Measurements from ENCODE around the gene PLA2G4E.

Gene PLA2G4E

GRCh38 chr15:42062284-42062806 lies 41.5 kb upstream of the PLA2G4E start:
- H3K4me1 ChIP-seq (ENCODE audit: control insufficient read depth, insufficient read depth, low read length) = peaks cover 15% of the 10 kb centered on the region
- no peak overlapping the region for H3K9ac ChIP-seq (ENCODE audit: low read length)
- no peaks in the 10 kb centered on the region for H3K36me3 ChIP-seq (ENCODE audit: control insufficient read depth, insufficient read depth, low read length)
- H3K4me3 ChIP-seq (ENCODE audit: low read length) = no peak overlapping the region
- H3K9me3 ChIP-seq (ENCODE audit: control insufficient read depth, low read length) = no peaks in the 10 kb centered on the region
- H3K27me3 ChIP-seq (ENCODE audit: control insufficient read depth, insufficient read depth, low read length) = peaks cover 3% of the 10 kb centered on the region

GRCh38 chr15:42060797-42061196 lies 40.0 kb upstream of the PLA2G4E start:
- H3K9ac ChIP-seq (ENCODE audit: low read length) = no peak overlapping the region
- peaks cover 5% of the 10 kb centered on the region for H3K27me3 ChIP-seq (ENCODE audit: control insufficient read depth, insufficient read depth, low read length)
- H3K4me3 ChIP-seq (ENCODE audit: low read length) = no peak overlapping the region
- H3K36me3 ChIP-seq (ENCODE audit: control insufficient read depth, insufficient read depth, low read length) = no peaks in the 10 kb centered on the region
- no peaks in the 10 kb centered on the region for H3K9me3 ChIP-seq (ENCODE audit: control insufficient read depth, low read length)
- peaks cover 15% of the 10 kb centered on the region for H3K4me1 ChIP-seq (ENCODE audit: control insufficient read depth, insufficient read depth, low read length)

GRCh38 chr15:42060477-42060763 lies 39.6 kb upstream of the PLA2G4E start:
- Histone ChIP-seq H3K27me3 (ENCODE audit: control insufficient read depth, insufficient read depth, low read length) (peaks cover 5% of the 10 kb centered on the region), H3K9me3 (ENCODE audit: control insufficient read depth, low read length) (no peaks in the 10 kb centered on the region), H3K36me3 (ENCODE audit: control insufficient read depth, insufficient read depth, low read length) (no peaks in the 10 kb centered on the region), H3K9ac (ENCODE audit: low read length) (no peak overlapping the region), H3K4me3 (ENCODE audit: low read length) (no peak overlapping the region), H3K4me1 (ENCODE audit: control insufficient read depth, insufficient read depth, low read length) (peaks cover 15% of the 10 kb centered on the region)

GRCh38 chr15:42059661-42060476 lies 39.0 kb upstream of the PLA2G4E start:
- Histone ChIP-seq H3K36me3 (ENCODE audit: control insufficient read depth, insufficient read depth, low read length) (no peaks in the 10 kb centered on the region), H3K4me1 (ENCODE audit: control insufficient read depth, insufficient read depth, low read length) (peaks cover 15% of the 10 kb centered on the region), H3K27me3 (ENCODE audit: control insufficient read depth, insufficient read depth, low read length) (peaks cover 5% of the 10 kb centered on the region), H3K9me3 (ENCODE audit: control insufficient read depth, low read length) (no peaks in the 10 kb centered on the region), H3K9ac (ENCODE audit: low read length) (no peak overlapping the region), H3K4me3 (ENCODE audit: low read length) (no peak overlapping the region)

- H3K4me3 ChIP-seq (ENCODE audit: low read length) = no peak overlapping the region
- H3K36me3 ChIP-seq (ENCODE audit: control insufficient read depth, insufficient read depth, low read length) = no peaks in the 10 kb centered on the region
- peaks cover 5% of the 10 kb centered on the region for H3K27me3 ChIP-seq (ENCODE audit: control insufficient read depth, insufficient read depth, low read length)
- peaks cover 15% of the 10 kb centered on the region for H3K4me1 ChIP-seq (ENCODE audit: control insufficient read depth, insufficient read depth, low read length)
- H3K9ac ChIP-seq (ENCODE audit: low read length) = no peak overlapping the region
- H3K9me3 ChIP-seq (ENCODE audit: control insufficient read depth, low read length) = no peaks in the 10 kb centered on the region
Observed at GRCh38 chr15:42058791-42059190, 37.9 kb upstream of the PLA2G4E start.

- peaks cover 15% of the 10 kb centered on the region for H3K4me1 ChIP-seq (ENCODE audit: control insufficient read depth, insufficient read depth, low read length)
- peaks cover 5% of the 10 kb centered on the region for H3K27me3 ChIP-seq (ENCODE audit: control insufficient read depth, insufficient read depth, low read length)
- no peaks in the 10 kb centered on the region for H3K36me3 ChIP-seq (ENCODE audit: control insufficient read depth, insufficient read depth, low read length)
- no peaks in the 10 kb centered on the region for H3K9me3 ChIP-seq (ENCODE audit: control insufficient read depth, low read length)
- peak overlapping the region; percentile 61 for H3K9ac ChIP-seq (ENCODE audit: low read length)
- H3K4me3 ChIP-seq (ENCODE audit: low read length) = peak overlapping the region; percentile 17
Observed at GRCh38 chr15:42057799-42058646, 37.2 kb upstream of the PLA2G4E start.

- Histone ChIP-seq H3K27me3 (ENCODE audit: control insufficient read depth, insufficient read depth, low read length) (peaks cover 5% of the 10 kb centered on the region), H3K9ac (ENCODE audit: low read length) (peak overlapping the region; percentile 61), H3K4me1 (ENCODE audit: control insufficient read depth, insufficient read depth, low read length) (peaks cover 15% of the 10 kb centered on the region), H3K4me3 (ENCODE audit: low read length) (peak overlapping the region; percentile 17), H3K36me3 (ENCODE audit: control insufficient read depth, insufficient read depth, low read length) (no peaks in the 10 kb centered on the region), H3K9me3 (ENCODE audit: control insufficient read depth, low read length) (no peaks in the 10 kb centered on the region)
Observed at GRCh38 chr15:42056934-42057798, 36.3 kb upstream of the PLA2G4E start.

- H3K4me1 ChIP-seq (ENCODE audit: control insufficient read depth, insufficient read depth, low read length) = peaks cover 11% of the 10 kb centered on the region
- peaks cover 5% of the 10 kb centered on the region for H3K27me3 ChIP-seq (ENCODE audit: control insufficient read depth, insufficient read depth, low read length)
- H3K4me3 ChIP-seq (ENCODE audit: low read length) = no peak overlapping the region
- H3K36me3 ChIP-seq (ENCODE audit: control insufficient read depth, insufficient read depth, low read length) = no peaks in the 10 kb centered on the region
- no peaks in the 10 kb centered on the region for H3K9me3 ChIP-seq (ENCODE audit: control insufficient read depth, low read length)
- no peak overlapping the region for H3K9ac ChIP-seq (ENCODE audit: low read length)
Observed at GRCh38 chr15:42053914-42054313, 33.1 kb upstream of the PLA2G4E start.

- Histone ChIP-seq H3K4me3 (ENCODE audit: low read length) (no peak overlapping the region), H3K9ac (ENCODE audit: low read length) (no peak overlapping the region), H3K9me3 (ENCODE audit: control insufficient read depth, low read length) (no peaks in the 10 kb centered on the region), H3K27me3 (ENCODE audit: control insufficient read depth, insufficient read depth, low read length) (peaks cover 5% of the 10 kb centered on the region), H3K4me1 (ENCODE audit: control insufficient read depth, insufficient read depth, low read length) (peaks cover 10% of the 10 kb centered on the region), H3K36me3 (ENCODE audit: control insufficient read depth, insufficient read depth, low read length) (no peaks in the 10 kb centered on the region)
Observed at GRCh38 chr15:42053010-42053409, 32.2 kb upstream of the PLA2G4E start.

GRCh38 chr15:42050484-42051255 lies 29.8 kb upstream of the PLA2G4E start:
- Histone ChIP-seq H3K27me3 (ENCODE audit: control insufficient read depth, insufficient read depth, low read length) (no peaks in the 10 kb centered on the region), H3K36me3 (ENCODE audit: control insufficient read depth, insufficient read depth, low read length) (no peaks in the 10 kb centered on the region), H3K4me1 (ENCODE audit: control insufficient read depth, insufficient read depth, low read length) (no peaks in the 10 kb centered on the region), H3K4me3 (ENCODE audit: low read length) (no peak overlapping the region), H3K9ac (ENCODE audit: low read length) (no peak overlapping the region), H3K9me3 (ENCODE audit: control insufficient read depth, low read length) (no peaks in the 10 kb centered on the region)

- H3K9ac ChIP-seq (ENCODE audit: low read length) = no peak overlapping the region
- H3K27me3 ChIP-seq (ENCODE audit: control insufficient read depth, insufficient read depth, low read length) = no peaks in the 10 kb centered on the region
- H3K36me3 ChIP-seq (ENCODE audit: control insufficient read depth, insufficient read depth, low read length) = no peaks in the 10 kb centered on the region
- H3K9me3 ChIP-seq (ENCODE audit: control insufficient read depth, low read length) = no peaks in the 10 kb centered on the region
- no peaks in the 10 kb centered on the region for H3K4me1 ChIP-seq (ENCODE audit: control insufficient read depth, insufficient read depth, low read length)
- no peak overlapping the region for H3K4me3 ChIP-seq (ENCODE audit: low read length)
Observed at GRCh38 chr15:42048821-42049200, 28.0 kb upstream of the PLA2G4E start.

Data from mucosa of stomach (tissue), 1 donor.